NCI-H2227 treated with DMSO at 0.1 percent for 48 hours (cell line): Measurements from ENCODE around the gene USP34.
"Not testable (repeated sequence)": the region's sequence is repeated elsewhere in the genome, so short reads cannot be mapped to it uniquely, and the experiment has no call there.

Experiments
- DNase-seq: peaks from one replicate; lab custom pipeline; 2025; lab: John Stamatoyannopoulos, UW

USP34 gene

DNA sequence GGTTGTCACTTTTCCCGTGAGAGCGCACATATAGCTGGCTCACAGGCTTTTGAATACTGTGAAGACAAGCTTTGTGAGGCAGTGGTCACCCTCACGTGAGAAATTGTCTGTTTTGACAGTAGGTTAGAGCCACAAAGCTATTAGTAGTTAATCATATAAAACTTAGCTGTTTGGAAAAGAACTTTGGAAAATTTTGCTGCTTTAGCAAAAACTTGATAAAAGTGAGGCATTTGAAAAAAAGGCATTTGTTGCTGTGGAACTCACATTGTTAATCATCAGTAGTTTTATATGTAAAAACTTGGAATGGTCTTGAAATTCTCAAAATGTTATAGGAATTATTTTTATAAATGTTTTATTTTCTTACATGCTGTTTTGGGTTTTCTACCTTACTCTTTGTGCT is 286.6 kb downstream of the USP34 start:
- DNase-seq, result no peak

DNA sequence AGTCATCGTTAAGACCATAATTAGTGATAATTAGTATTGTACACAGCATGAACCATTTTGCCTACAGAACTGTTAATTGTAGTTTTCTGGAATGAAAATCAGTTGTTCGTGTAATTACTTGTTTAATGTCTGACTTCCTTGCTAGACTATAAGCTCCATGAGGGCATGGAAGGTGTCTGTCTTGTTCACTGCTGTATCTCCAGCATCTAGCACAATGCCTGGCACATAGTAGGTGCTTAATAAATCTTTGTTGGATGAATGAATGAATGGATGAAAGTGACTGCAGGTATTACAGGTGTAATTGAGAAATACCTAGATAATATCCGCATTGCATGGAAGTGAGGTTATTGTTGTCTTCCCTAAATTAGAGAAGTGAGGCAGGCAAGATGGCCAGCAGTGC is 287.1 kb downstream of the USP34 start:
- no peak for DNase-seq

- no peak for DNase-seq
Observed at GRCh38 chr2:61182059-61182383, 288.9 kb downstream of the USP34 start.

DNA sequence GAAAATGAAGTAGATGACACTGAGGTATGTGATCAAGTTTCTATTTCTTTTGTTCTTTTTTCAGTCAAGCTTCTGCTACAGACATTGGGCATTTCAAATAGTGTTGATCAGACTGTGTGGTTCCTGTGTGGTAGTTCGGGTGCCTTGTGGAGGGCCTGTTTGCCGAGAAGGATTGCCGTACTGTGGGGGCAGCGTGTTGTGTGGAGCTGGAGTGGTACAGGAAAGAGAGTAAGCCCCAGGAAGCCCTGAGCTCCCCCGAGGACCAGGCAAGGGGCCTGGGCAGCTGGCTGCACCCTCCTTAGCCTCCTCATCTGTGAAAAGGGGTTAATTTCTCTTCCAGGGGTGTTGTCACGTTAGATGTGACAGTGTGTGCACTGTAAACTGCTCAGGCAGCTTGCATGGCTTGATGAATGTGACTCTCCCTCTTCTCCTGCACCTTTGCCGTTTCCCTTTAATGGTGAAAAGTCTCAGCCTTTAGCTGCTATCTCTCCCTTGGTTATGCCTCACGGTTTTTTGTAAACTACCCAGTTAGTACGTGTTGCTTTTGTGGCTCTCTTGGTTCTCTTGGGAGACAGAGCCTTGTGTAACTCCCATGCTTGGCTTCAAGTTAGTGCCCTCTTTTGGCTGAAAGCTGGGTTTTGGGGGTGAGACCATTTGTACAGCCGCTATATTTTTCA is 289.4 kb downstream of the USP34 start:
- DNase-seq, result no peak

- DNase-seq, result no peak
Observed at GRCh38 chr2:61180686-61181085, 290.2 kb downstream of the USP34 start.

DNA sequence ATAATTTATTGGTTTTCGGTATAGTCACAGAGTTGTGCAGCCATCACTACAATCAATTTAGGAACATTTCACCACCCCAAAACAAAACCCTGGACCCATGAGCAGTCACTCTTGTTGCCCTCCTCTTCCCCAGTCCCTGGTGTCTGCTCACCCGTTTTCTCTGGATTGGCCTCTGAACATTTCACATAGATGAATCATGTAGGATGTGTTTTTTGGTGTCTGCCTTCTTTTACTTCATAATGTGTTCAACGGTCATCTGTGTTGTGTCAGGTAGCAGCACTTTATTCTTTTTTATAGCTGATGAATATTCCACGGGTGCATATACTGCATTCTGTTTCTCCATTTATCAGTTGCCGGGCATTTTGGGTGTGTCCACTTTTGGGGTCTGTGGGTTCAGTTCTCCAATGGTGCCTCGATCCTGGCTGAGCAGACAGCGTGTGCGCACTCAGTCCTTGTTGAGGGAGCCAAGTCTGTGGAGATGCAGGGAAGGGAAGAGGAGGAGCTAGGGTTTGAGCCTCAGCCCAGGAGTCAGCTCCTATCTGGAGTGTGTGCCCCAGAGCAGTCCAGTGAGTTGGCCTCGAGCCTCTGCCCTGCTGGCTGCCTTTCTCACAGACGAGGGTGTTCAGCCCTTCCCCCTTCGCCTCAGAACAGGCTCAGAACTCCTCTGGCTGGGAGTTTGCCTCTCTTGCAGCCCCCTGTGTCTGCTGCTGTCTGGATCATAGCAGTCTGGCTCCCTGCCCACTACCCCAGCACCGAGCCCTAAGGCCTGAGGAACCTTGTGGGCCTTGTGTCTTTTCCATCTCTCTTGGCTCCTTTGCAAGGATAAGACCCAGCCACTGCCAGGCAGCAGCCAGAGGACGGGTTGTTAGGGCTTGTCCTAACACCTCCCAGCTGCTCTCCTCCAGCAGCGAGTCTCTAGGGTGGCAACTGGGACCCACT is 290.9 kb downstream of the USP34 start:
- no peak for DNase-seq

DNA sequence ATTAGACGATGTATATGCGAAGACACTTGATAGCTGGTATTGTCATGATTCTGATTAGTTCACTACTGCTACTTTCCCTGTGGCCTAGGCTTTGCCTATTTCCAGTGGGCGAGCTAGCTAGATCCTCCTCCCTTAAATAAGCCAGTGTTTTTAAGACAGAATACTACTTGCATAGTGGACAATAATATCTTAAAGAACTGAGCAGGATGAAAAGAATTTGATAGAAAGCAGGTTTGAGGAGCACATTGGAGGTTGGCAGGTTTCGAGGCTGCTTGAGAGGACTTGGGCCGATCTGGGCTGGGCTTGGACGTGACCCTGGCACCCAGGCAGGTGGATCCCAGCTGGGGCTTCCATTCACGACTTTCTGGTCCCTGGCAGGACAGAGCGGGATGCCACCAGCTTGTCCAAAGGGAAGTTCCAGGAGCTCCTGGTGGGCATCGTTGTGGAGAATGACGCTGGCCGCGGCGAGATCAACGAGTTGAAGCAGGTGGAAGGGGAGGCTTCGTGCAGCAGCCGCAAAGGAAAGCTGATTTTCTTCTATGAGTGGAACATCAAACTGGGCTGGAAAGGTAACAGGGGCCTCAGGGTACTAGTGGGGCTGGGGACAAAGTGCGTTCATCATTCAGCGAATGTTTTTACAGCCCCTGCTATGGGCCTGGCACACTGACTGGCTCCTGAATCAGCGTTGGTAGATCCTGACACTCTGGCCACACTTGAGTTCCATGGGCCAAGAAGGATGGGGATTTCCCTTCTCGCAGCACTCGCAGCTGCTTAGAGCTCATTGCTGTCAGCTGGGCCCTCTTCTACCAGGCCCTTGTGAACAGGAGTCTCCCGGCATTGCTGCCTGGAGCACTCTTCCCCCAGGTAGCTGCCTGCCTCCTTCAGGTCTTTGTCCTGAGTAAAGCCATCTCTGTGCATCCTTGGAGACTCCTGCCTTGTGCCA is 292.0 kb downstream of the USP34 start:
- DNase-seq, result no peak

- no peak for DNase-seq
Observed at GRCh38 chr2:61177727-61178549, 292.9 kb downstream of the USP34 start.

GRCh38 chr2:61176755-61177726 is 293.8 kb downstream of the USP34 start:
- DNase-seq, result peak; percentile 86

GRCh38 chr2:61175036-61175435 is 295.9 kb downstream of the USP34 start:
- no peak for DNase-seq

GRCh38 chr2:61173116-61173515 is 297.8 kb downstream of the USP34 start:
- DNase-seq, result no peak

DNA sequence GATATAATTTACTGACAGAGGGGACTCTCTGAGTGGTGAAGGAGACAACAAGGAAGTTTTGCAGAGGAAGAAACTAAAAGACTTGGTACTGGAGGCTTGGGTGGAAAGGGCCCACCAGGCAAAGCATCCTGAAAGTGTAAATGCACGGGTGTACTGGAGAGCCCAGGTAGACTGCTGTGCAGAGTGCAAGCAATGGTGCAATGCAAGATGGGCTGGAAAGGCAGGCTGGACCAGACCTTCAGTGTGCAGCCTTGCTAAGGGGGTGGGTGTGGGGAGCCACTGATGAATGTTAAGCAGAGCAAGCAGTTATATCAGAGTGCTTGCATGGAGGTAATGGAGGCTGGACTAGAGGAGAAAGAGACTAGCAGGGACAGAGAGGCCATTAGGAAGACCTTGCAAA is 298.2 kb downstream of the USP34 start:
- no peak for DNase-seq

DNA sequence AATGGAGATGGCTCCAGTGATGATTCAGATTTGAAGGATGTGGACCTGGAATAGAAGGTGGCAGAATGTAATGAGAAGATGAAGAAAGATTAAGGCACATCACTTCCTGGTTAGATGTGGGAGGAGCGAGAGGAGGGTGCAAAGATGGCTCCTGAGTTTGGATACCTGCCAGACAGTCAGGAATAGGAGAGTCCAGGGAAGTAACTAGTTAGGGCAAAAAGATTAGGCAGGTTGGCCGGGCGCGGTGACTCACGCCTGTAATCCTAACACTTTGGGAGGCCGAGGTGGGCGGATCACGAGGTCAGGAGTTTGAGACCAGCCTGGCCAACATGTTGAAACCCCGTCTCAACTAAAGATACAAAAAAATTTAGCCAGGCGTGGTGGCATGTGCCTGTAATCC is 303.3 kb downstream of the USP34 start:
- no peak for DNase-seq

- DNase-seq, result no peak
Observed at GRCh38 chr2:61165946-61166345, 304.9 kb downstream of the USP34 start.

DNA sequence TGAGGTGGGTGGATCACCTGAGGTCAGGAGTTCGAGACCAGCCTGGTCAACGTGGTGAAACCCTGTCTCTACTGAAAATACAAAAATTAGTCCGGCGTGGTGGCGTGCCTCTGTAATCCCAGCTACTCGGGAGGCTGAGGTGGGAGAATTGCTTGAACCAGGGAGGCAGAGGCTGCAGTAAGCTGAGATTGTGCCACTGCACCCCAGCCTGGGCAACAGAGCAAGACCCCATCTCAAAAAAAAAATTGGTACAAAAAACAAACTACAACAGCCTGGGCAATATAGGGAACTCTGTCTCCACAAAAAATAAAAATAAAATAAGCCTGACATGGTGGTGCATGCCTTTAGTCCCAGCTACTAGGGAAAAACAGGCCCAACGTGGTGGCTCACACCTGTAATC is 305.8 kb downstream of the USP34 start:
- not testable (repeated sequence) for DNase-seq

DNA sequence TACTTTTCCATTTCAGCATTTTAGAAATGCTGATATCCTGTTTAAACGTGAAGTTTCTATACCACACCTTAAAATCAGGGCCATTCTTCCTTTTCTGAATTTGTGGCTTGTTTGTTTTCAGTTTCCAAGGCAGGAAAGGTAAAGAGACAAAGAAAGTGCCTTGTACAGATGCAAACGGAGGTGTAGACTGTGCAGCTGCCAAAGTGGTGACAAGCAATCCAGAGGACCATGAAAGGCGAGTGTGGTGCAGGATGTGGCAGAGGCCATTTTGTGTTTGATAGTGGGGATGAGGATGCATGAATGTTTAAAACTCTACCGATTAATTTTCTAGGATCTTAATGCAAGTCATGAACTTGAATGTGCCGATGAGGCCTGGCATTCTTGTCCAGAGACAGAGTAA is 308.2 kb downstream of the USP34 start:
- DNase-seq, result no peak

- DNase-seq, result no peak
Observed at GRCh38 chr2:61161888-61162287, 309.0 kb downstream of the USP34 start, which contains the start of gene C2orf74. Gene C2orf74, plus strand, starts transcription at chr2:61162188. Its CDS starts 327 bp downstream, at chr2:61162515.

GRCh38 chr2:61158356-61158955 is 312.4 kb downstream of the USP34 start:
- DNase-seq, result no peak

DNA sequence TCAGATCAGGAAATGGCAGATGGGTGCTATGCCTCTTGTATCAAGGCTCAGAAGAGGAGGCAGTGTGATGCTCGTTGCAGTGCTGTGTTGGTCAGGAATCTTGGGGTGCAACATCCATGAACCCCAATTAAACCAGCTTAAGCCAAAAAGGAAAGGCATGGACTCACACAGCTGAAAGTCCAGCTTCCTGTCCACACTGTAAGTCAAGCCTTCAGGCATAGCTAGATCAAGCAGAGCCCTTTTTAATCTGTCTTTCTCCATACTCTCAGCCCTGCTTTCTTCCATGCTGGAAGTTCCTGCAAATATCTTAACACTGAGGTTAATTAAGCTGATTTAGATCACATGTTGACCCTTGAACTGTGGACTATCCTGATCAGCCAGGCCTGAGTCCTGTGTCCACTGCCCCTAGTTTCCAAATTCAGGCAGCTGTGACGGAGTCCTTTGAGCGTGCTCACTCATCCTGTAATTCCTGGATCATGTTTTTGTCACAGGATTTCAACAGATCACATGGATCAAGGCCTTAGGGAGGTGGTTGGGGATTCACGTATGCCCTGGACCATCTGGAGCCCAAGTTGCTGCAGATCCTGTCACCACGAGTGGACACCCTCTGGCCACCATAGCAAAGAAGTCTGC is 313.4 kb downstream of the USP34 start:
- no peak for DNase-seq
